ENCODE results near the gene IFNL4.
"Not testable (repeated sequence)": the region's sequence is repeated elsewhere in the genome, so short reads cannot be mapped to it uniquely, and the experiment has no call there.

IFNL4 gene

DNA sequence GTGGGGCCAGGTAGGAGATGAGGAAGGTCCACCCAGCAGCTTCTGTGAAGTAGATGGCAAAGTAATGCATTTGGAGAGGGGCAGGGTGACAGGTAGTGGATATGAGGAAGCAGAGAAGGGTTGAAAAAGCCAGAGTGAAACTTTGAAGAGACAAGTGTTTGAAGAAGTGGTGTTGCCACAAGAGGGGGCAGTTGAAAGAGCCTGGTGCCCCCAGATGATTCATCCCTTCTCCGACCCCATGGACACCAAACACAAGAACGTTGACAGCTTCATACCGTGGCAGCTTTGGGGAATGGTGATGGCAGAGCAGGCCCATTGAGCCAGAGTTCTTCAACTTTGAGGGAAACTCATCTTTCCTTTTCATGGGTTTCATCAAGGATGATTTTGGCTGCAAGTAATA lies 23.7 kb downstream of the IFNL4 start:
- no peak overlapping the region for H3K4me3 ChIP-seq
- no peaks in the 10 kb centered on the region for H3K36me3 ChIP-seq (replicated peaks)
- H3K4me1 ChIP-seq, result no peaks in the 10 kb centered on the region
- H3K27me3 ChIP-seq (ENCODE audit: low read depth), result peaks cover 7% of the 10 kb centered on the region
- DNase-seq (ENCODE audit: low spot score in 2 of 2), result no peak
- in situ Hi-C loops (cut with MboI; ENCODE audit: low sequenced_read_pairs), result no loop called here
- no peaks in the 10 kb centered on the region for H3K9me3 ChIP-seq

GRCh38 chr19:39223703-39224279 lies 24.9 kb downstream of the IFNL4 start:
- in situ Hi-C loops (cut with MboI; ENCODE audit: low sequenced_read_pairs), result no loop called here
- H3K9me3 ChIP-seq, result no peaks in the 10 kb centered on the region
- H3K4me3 ChIP-seq, result no peak overlapping the region
- H3K27me3 ChIP-seq (ENCODE audit: low read depth), result peaks cover 7% of the 10 kb centered on the region
- H3K4me1 ChIP-seq, result no peaks in the 10 kb centered on the region
- DNase-seq (ENCODE audit: low spot score in 2 of 2), result peak; percentile 11 to 69
- no peaks in the 10 kb centered on the region for H3K36me3 ChIP-seq (replicated peaks)

- H3K4me1 ChIP-seq; DNase-seq (ENCODE audit: low spot score in 2 of 2); in situ Hi-C loops (cut with MboI; ENCODE audit: low sequenced_read_pairs); H3K36me3 ChIP-seq (replicated peaks); H3K27me3 ChIP-seq (ENCODE audit: low read depth); H3K9me3 ChIP-seq; H3K4me3 ChIP-seq: not testable (repeated sequence)
Measured at GRCh38 chr19:39219108-39219507, 29.5 kb downstream of the IFNL4 start.

- Histone ChIP-seq H3K4me1 (no peaks in the 10 kb centered on the region), H3K27me3 (ENCODE audit: low read depth) (no peaks in the 10 kb centered on the region), H3K36me3 (replicated peaks) (no peaks in the 10 kb centered on the region), H3K9me3 (no peaks in the 10 kb centered on the region), H3K4me3 (no peak overlapping the region)
- in situ Hi-C loops (cut with MboI; ENCODE audit: low sequenced_read_pairs), result no loop called here
- no peak for DNase-seq (ENCODE audit: low spot score in 2 of 2)
Measured at GRCh38 chr19:39218230-39219007, 30.2 kb downstream of the IFNL4 start.

DNA sequence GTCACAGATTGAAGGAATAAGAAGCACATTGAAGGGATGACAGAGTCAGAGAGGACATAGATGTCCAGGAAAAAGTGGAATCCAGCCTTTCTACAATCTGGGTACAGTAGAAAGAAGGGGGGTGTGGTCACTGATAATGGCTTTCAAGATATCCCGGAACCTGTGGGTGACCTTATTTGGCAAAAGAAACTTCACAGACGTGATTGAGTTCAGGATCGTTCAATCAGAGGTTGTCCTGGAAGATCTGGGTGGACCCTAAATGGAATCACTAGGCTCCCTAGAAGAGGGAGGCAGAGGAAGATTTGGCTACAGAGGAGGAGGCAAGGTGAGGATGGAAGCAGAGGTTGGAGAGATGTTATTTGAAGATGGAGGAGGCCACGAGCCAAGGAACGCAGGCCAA lies 31.6 kb downstream of the IFNL4 start:
- no peak overlapping the region for H3K4me3 ChIP-seq
- no peak for DNase-seq (ENCODE audit: low spot score in 2 of 2)
- H3K4me1 ChIP-seq, result no peaks in the 10 kb centered on the region
- H3K36me3 ChIP-seq (replicated peaks), result no peaks in the 10 kb centered on the region
- H3K9me3 ChIP-seq, result no peaks in the 10 kb centered on the region
- H3K27me3 ChIP-seq (ENCODE audit: low read depth), result no peaks in the 10 kb centered on the region
- in situ Hi-C loops (cut with MboI; ENCODE audit: low sequenced_read_pairs), result no loop called here

- DNase-seq (ENCODE audit: low spot score in 2 of 2); H3K9me3 ChIP-seq; H3K36me3 ChIP-seq (replicated peaks); in situ Hi-C loops (cut with MboI; ENCODE audit: low sequenced_read_pairs); H3K27me3 ChIP-seq (ENCODE audit: low read depth); H3K4me3 ChIP-seq; H3K4me1 ChIP-seq: not testable (repeated sequence)
Measured at GRCh38 chr19:39215323-39215722, 33.3 kb downstream of the IFNL4 start.

- Histone ChIP-seq H3K36me3 (replicated peaks) (no peaks in the 10 kb centered on the region), H3K9me3 (no peaks in the 10 kb centered on the region), H3K27me3 (ENCODE audit: low read depth) (0 out of 2 replicates have a peak, but pooled peaks cover 3% of the 10 kb centered on the region), H3K4me3 (no peak overlapping the region), H3K4me1 (no peaks in the 10 kb centered on the region)
- in situ Hi-C loops (cut with MboI; ENCODE audit: low sequenced_read_pairs), result no loop called here
- DNase-seq (ENCODE audit: low spot score in 2 of 2), result peak; percentile 12 to 61
Measured at GRCh38 chr19:39212375-39212742, 36.3 kb downstream of the IFNL4 start.

DNA sequence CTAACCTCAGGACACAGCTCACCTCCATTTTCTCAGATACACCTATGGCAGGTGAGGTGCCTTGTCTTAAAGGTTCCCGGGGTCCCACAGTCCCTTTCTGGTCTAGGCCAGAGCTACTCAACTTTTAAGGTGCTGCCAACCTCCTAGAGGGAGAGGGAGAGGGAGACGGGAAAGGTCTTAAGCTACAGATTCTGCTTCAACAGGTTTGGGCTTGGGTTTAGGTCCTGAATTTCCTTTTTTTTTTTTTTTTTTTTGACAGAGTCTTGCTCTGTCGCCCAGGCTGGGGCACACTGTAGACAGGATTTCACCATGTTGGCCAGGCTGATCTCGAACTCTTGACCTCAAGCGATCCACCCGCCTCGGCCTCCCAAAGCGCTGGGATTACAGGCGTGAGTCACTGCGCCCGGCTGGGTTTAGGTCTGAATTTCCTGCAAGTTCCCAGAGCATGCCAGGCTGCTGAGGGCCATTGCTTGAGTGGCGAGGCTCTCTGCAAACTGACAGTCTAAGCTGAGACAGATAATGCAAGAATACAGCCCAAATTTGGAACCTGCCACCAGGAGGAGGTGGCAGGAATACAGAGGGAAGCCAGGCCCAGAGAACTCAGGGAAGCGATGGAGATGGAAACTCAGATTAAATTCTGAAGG lies 36.8 kb downstream of the IFNL4 start:
- Histone ChIP-seq H3K27me3 (ENCODE audit: low read depth) (0 out of 2 replicates have a peak, but pooled peaks cover 3% of the 10 kb centered on the region), H3K4me3 (no peak overlapping the region), H3K36me3 (replicated peaks) (no peaks in the 10 kb centered on the region), H3K9me3 (no peaks in the 10 kb centered on the region), H3K4me1 (no peaks in the 10 kb centered on the region)
- DNase-seq (ENCODE audit: low spot score in 2 of 2), result no peak
- in situ Hi-C loops (cut with MboI; ENCODE audit: low sequenced_read_pairs), result no loop called here

GRCh38 chr19:39209196-39209595 lies 39.5 kb downstream of the IFNL4 start:
- H3K36me3 ChIP-seq (replicated peaks), result no peaks in the 10 kb centered on the region
- H3K9me3 ChIP-seq, result no peaks in the 10 kb centered on the region
- H3K4me1 ChIP-seq, result no peaks in the 10 kb centered on the region
- no peak overlapping the region for H3K4me3 ChIP-seq
- no peak for DNase-seq (ENCODE audit: low spot score in 2 of 2)
- H3K27me3 ChIP-seq (ENCODE audit: low read depth), result 0 out of 2 replicates have a peak, but pooled peaks cover 3% of the 10 kb centered on the region
- in situ Hi-C loops (cut with MboI; ENCODE audit: low sequenced_read_pairs), result no loop called here

DNA sequence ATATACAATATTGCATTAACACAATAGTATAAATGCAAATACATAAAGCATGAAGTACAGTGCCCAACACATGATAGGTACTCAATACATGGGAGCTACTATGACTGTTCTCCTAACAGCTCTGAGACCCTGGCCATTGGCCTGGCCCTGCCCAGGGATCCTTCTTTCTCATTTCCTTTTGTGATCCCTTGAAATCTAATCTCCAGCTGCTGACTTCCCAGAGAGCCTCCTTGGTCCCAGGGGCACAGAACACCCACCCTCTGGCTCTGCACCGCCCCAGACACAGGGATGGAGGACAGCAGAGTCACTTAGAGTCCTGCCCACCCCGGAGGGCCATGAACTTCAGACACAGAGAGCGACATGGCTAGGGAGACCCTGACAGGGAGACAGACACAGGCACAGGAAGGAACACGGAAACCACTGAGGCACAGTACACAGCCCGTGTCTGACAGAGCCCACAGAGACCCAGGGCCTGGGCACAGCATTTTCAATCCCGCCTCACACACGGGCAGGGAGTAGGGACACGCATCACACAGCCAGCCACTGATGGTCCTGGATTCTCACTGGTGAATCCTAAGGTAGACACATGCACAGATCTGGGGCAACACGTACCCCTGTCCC lies 40.4 kb downstream of the IFNL4 start:
- no peak for DNase-seq (ENCODE audit: low spot score in 2 of 2)
- Histone ChIP-seq H3K27me3 (ENCODE audit: low read depth) (0 out of 2 replicates have a peak, but pooled peaks cover 3% of the 10 kb centered on the region), H3K4me1 (no peaks in the 10 kb centered on the region), H3K4me3 (no peak overlapping the region), H3K36me3 (replicated peaks) (no peaks in the 10 kb centered on the region), H3K9me3 (no peaks in the 10 kb centered on the region)
- in situ Hi-C loops (cut with MboI; ENCODE audit: low sequenced_read_pairs), result no loop called here

DNA sequence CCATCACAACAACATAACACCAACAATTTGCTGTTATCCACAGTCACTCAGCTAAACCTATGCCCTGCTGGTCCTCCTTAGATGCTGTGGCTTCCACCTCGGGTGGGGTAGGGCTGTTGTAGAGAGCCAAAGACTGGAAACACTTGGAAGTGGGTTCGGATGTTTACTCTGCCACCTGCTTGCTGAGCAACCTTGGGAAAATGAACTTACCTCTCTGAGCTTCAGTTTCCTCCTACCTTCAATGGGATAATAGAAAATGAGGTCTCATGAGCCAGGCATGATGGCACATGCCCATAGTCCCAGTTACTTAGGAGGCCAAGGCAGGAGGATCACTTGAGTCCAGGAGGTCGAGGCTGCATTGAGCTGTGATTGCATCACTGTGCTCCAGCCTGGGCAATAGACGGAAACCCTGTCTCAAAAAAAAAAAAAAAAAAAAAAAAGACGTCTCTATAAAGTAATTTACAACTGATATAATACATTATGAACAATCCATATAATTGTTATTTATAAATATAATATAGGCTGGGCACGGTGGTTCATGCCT lies 41.3 kb downstream of the IFNL4 start:
- in situ Hi-C loops (cut with MboI; ENCODE audit: low sequenced_read_pairs), result no loop called here
- DNase-seq (ENCODE audit: low spot score in 2 of 2), result no peak

GRCh38 chr19:39206122-39206521 lies 42.5 kb downstream of the IFNL4 start:
- H3K4me3 ChIP-seq, result no peak overlapping the region
- no peaks in the 10 kb centered on the region for H3K36me3 ChIP-seq (replicated peaks)
- no peak for DNase-seq (ENCODE audit: low spot score in 2 of 2)
- no peaks in the 10 kb centered on the region for H3K9me3 ChIP-seq
- in situ Hi-C loops (cut with MboI; ENCODE audit: low sequenced_read_pairs), result no loop called here
- H3K27me3 ChIP-seq (ENCODE audit: low read depth), result 0 out of 2 replicates have a peak, but pooled peaks cover 3% of the 10 kb centered on the region
- H3K4me1 ChIP-seq, result no peaks in the 10 kb centered on the region

More for the DNA sequence above, 41.3 kb downstream of the IFNL4 start:
- no peaks in the 10 kb centered on the region for H3K9me3 ChIP-seq
- H3K36me3 ChIP-seq (replicated peaks), result no peaks in the 10 kb centered on the region
- no peaks in the 10 kb centered on the region for H3K4me1 ChIP-seq
- no peak overlapping the region for H3K4me3 ChIP-seq
- 0 out of 2 replicates have a peak, but pooled peaks cover 3% of the 10 kb centered on the region for H3K27me3 ChIP-seq (ENCODE audit: low read depth)

- Histone ChIP-seq H3K4me3 (no peak overlapping the region), H3K4me1 (no peaks in the 10 kb centered on the region), H3K36me3 (replicated peaks) (no peaks in the 10 kb centered on the region), H3K27me3 (ENCODE audit: low read depth) (peaks cover 6% of the 10 kb centered on the region; the same call in 1 of the 2 replicates), H3K9me3 (no peaks in the 10 kb centered on the region)
- in situ Hi-C loops (cut with MboI; ENCODE audit: low sequenced_read_pairs), result no loop called here
- no peak for DNase-seq (ENCODE audit: low spot score in 2 of 2)
Measured at GRCh38 chr19:39205449-39205764, 43.2 kb downstream of the IFNL4 start.

All from HAP-1 (cell line).